ENCODE measurements around the gene TMEM117. TPM values are rescaled to one million over a fixed set of nuclear protein-coding genes. Genes with fewer than 3 reads are reported as not detected.
"Not testable (repeated sequence)": the region's sequence is repeated elsewhere in the genome, so short reads cannot be mapped to it uniquely, and the experiment has no call there.

TMEM117 gene
- total RNA-seq, 2 donors from 2014 or later: 2.8 to 4.2 TPM

DNA sequence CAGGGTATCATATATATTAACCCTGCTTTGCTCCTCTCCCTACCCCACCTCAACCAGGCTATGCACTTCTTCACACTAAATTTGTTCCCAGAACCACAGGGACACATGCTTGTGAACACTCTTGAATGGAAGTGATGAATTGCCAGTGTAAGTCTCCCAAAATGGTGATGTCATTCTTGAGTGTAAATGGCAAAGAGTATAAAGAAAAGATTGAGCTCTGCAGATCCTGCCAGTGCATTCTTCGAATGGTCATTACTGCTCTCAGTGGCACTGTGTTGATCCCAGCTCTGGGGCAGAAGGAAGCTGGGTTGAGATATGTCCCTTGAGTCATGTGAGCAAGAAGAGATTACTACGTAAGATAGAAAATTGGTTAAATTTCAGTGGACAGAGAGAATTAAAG, 313.1 kb downstream of the TMEM117 start:
- H3K4me1 Mint-ChIP-seq: no peaks in the 10 kb centered on the region
- ATAC-seq (replicated peaks): no peak
- H3K27me3 Mint-ChIP-seq: no peaks in the 10 kb centered on the region

DNA sequence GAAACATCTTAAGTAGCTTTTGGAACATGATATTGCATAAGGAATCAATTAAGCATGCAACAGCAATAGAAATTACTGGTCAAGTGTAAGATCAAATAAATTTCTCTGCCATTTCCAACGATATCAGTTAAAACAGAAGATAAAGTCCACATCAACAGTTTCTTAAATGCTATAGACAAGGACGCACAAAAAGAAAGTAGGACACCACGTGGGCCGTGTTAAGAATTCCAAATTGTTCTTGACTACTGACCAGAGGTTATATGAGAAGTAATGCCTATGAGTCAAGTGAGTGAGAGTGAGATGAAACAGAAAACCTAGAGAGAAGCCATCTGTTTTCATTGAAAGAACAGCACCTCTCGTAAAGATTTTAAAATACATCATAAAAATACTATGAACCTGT, 318.2 kb downstream of the TMEM117 start:
- Mint-ChIP-seq H3K27ac (no peak overlapping the region), H3K9me3 (no peaks in the 10 kb centered on the region), H3K4me3 (no peak overlapping the region), H3K4me1 (no peaks in the 10 kb centered on the region), H3K27me3 (no peaks in the 10 kb centered on the region), H3K36me3 (ENCODE audit: low read depth) (no peaks in the 10 kb centered on the region)
- ATAC-seq (replicated peaks): no peak

More for the DNA sequence above, 313.1 kb downstream of the TMEM117 start:
- no peak overlapping the region for H3K27ac Mint-ChIP-seq
- H3K36me3 Mint-ChIP-seq (ENCODE audit: low read depth): no peaks in the 10 kb centered on the region
- no peaks in the 10 kb centered on the region for H3K9me3 Mint-ChIP-seq
- no peak overlapping the region for H3K4me3 Mint-ChIP-seq

DNA sequence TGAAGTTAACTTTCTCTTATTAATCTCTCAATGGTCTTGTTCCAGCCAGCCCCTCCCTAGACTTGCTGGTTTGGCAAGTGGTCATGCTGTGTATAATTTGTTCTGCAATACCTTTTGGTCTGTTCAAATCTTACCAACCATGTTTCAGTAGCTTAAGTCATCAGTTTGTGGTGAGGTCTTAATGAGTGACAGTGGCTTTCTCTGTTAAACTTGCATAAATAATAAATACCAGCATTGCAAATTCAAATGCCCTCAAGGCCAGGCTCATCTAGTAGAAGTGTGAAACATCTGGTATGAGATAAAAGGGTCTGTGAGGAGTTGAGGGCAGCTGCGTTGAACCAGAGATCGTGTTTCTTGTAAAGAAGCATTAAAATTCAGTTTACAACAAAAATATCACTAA, 319.5 kb downstream of the TMEM117 start:
- Mint-ChIP-seq H3K27me3 (no peaks in the 10 kb centered on the region), H3K36me3 (ENCODE audit: low read depth) (no peaks in the 10 kb centered on the region), H3K27ac (no peak overlapping the region), H3K9me3 (no peaks in the 10 kb centered on the region), H3K4me1 (no peaks in the 10 kb centered on the region), H3K4me3 (no peak overlapping the region)
- ATAC-seq (replicated peaks): no peak

DNA sequence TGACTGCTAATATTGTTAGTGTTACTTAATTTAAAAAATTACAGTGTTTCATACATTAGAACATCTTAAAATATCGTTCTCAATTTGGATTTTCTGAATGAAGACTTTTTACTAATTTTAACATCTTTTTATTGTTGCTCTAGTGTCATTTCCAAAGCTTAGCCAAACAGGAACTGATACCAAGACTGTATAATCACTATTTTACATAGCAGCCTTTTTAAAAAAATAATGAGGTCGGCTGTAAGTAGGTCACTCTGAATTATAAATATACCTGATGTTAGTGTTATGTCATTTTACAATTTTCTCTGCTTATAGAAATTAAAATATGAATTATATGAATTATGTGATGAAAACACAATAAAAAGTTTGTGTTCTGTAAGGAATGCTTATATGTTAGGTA, 321.5 kb downstream of the TMEM117 start:
- Mint-ChIP-seq H3K27ac (no peak overlapping the region), H3K4me3 (no peak overlapping the region), H3K9me3 (no peaks in the 10 kb centered on the region), H3K36me3 (ENCODE audit: low read depth) (no peaks in the 10 kb centered on the region), H3K4me1 (no peaks in the 10 kb centered on the region), H3K27me3 (no peaks in the 10 kb centered on the region)
- ATAC-seq (replicated peaks): no peak

DNA sequence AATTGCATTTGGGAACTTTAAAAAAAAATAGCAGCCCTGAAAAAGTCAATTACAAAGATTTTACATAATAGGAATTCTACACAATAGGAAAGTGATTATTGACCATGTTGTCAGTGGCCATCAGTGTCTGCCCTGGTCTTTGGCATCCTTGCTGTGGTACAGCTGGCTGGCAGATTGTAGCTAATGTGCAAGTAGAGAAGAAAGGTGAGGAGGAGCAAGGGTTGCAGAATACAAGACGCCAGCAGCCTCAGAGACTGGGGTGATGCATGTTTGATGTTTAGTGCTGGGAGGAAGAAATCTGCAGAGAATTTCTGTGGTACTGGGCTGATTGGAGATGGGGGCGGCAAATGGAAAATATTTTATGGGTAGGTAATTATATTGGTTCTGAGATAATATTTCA, 322.9 kb downstream of the TMEM117 start:
- Mint-ChIP-seq H3K27ac (no peak overlapping the region), H3K4me3 (no peak overlapping the region)

DNA sequence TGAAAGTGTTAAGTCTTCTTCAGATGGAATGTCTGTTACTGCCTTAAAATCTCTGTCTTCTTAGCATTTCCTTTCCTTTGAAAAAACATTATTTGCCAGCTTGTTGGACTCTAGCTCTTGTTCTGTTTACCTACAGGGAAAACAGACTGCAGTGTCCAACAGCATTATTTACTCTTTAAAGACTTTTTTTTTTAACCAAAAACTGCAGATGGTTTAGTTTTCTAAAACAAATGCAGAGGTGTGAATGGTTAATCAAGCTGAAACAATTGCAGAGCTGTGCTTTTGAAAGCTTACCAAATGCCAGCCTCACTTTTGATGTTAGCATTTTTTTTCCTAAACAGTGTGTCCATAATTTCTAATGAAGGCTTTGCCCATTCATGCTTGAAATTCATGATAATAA, 323.3 kb downstream of the TMEM117 start:
- Mint-ChIP-seq H3K27ac (no peak overlapping the region), H3K27me3 (no peaks in the 10 kb centered on the region), H3K36me3 (ENCODE audit: low read depth) (no peaks in the 10 kb centered on the region), H3K4me1 (no peaks in the 10 kb centered on the region), H3K9me3 (no peaks in the 10 kb centered on the region), H3K4me3 (no peak overlapping the region)
- no peak for ATAC-seq (replicated peaks)

More for the DNA sequence above, 322.9 kb downstream of the TMEM117 start:
- no peaks in the 10 kb centered on the region for H3K27me3 Mint-ChIP-seq
- ATAC-seq (replicated peaks): no peak
- H3K9me3 Mint-ChIP-seq: no peaks in the 10 kb centered on the region
- no peaks in the 10 kb centered on the region for H3K36me3 Mint-ChIP-seq (ENCODE audit: low read depth)
- no peaks in the 10 kb centered on the region for H3K4me1 Mint-ChIP-seq

DNA sequence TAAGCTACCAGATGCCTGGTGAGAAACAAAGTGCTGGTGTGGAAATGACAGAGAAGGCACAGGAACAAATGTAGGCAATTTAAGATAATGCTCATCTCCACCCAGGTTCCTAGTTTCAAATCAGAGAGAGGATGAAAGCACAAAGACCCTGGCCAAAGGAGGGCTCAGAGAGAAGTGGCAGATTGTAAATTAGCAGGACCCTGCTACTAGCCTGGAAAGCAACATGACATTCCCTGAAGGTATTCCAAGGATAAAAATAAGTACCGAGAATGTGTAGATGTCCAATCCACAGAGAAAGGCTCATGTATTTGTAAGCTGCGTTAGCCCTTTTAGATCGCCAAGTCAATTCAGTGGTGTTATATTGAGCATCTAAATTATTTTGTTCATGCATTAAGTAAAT, 324.0 kb downstream of the TMEM117 start:
- Mint-ChIP-seq H3K9me3 (no peaks in the 10 kb centered on the region), H3K4me3 (no peak overlapping the region), H3K27me3 (no peaks in the 10 kb centered on the region), H3K27ac (no peak overlapping the region), H3K36me3 (ENCODE audit: low read depth) (no peaks in the 10 kb centered on the region), H3K4me1 (no peaks in the 10 kb centered on the region)
- ATAC-seq (replicated peaks): no peak

DNA sequence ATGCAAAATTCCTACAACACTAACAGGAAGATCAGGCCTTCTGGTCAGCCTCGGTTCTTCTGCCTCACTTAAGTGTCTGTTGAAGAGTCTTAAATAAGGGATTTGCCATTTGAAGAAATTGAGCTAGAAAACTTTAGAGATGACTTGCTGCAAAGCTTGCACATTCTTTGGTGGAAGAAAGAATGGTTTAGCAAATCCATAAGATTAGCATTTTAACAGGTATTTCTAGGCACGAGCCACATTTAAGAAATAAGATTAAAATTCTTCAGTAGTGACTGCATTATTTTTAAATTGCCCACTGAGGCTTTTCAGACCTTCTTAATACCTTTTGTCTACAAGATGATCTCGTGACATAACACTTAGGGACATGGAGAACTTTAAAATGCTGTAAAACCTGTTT, 327.1 kb downstream of the TMEM117 start:
- H3K36me3 Mint-ChIP-seq (ENCODE audit: low read depth): no peaks in the 10 kb centered on the region
- H3K4me1 Mint-ChIP-seq: no peaks in the 10 kb centered on the region
- no peaks in the 10 kb centered on the region for H3K9me3 Mint-ChIP-seq
- H3K27me3 Mint-ChIP-seq: no peaks in the 10 kb centered on the region
- no peak for ATAC-seq (replicated peaks)
- H3K27ac Mint-ChIP-seq: no peak overlapping the region
- H3K4me3 Mint-ChIP-seq: no peak overlapping the region

DNA sequence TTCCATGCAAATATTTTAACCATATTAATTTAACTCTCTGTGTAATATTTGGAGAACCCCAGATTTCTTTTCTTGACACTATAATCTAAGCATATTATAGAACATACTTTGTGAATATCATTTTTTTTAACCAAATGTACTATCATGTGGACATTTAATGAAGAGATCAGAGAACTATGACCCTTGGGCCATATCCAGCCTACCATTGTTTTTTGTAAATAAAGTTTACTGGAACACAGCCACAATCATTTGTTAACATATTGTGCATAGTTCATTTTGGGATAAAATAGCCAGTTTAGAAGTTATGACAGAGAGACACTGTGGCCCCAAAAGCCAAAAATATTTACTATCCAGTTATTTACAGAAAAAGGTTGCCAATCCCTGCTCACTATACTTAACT, 338.2 kb downstream of the TMEM117 start:
- H3K4me3 Mint-ChIP-seq: no peak overlapping the region
- no peaks in the 10 kb centered on the region for H3K4me1 Mint-ChIP-seq
- H3K9me3 Mint-ChIP-seq: peaks cover 9% of the 10 kb centered on the region
- no peaks in the 10 kb centered on the region for H3K27me3 Mint-ChIP-seq
- ATAC-seq (replicated peaks): no peak
- no peak overlapping the region for H3K27ac Mint-ChIP-seq
- H3K36me3 Mint-ChIP-seq (ENCODE audit: low read depth): no peaks in the 10 kb centered on the region

DNA sequence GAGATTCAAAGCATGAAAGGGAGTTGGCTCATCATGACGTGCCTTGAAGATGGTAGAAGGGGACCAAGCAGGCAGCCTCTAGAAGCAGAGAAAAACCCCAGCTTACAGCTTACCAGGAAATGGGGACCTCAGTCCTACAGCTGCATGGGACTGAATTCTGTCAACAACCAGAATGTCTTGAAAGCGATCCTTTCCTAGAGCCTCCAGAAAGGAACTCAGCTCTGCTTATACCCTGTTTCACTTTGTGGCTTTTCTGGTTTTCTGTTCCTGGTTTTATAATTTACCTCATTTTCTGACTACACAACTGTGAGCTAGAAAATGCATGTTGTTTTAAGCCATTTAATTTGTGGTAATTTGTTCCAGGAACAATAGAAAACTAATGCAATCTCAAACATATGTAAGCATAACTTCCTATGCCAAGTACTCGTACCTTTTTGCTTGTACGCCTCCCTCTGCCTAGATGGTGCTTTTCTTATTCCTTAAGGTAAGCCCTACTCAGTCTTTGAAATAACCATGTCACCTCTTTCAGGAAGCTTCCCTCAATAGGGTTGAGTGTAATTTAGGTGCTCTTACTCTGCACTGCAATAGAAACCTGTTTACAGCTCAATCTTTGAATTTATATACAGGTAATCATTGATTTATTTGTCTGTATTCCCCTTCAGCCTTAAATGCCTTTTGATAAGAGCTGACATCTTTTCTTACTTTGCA, 348.8 kb downstream of the TMEM117 start:
- Mint-ChIP-seq H3K27ac (no peak overlapping the region), H3K36me3 (ENCODE audit: low read depth) (no peaks in the 10 kb centered on the region), H3K4me1 (no peaks in the 10 kb centered on the region), H3K4me3 (no peak overlapping the region), H3K27me3 (no peaks in the 10 kb centered on the region), H3K9me3 (no peaks in the 10 kb centered on the region)
- ATAC-seq (replicated peaks): no peak

DNA sequence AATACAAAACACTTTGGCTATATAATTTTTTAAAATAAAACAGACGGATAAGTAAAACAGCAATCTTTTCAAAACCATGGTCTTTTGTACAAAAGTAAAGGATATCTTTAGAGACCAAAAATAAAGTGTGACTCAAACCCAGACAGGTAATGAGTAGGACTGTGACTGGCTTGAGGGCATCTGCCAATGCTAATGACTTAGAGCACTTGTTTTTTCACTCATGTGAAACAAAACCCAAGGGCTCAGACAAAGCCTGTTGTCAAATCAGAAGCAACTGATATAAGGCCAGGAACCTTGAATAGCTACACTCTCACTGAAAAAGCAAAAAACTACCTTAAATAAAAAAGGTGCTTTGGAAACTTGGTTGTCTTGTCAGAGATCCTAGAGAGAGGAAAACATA, 357.4 kb downstream of the TMEM117 start:
- no peaks in the 10 kb centered on the region for H3K9me3 Mint-ChIP-seq
- no peak overlapping the region for H3K4me3 Mint-ChIP-seq
- H3K27ac Mint-ChIP-seq: no peak overlapping the region
- peak; percentile 35 for ATAC-seq (replicated peaks)
- no peaks in the 10 kb centered on the region for H3K4me1 Mint-ChIP-seq
- no peaks in the 10 kb centered on the region for H3K27me3 Mint-ChIP-seq
- no peaks in the 10 kb centered on the region for H3K36me3 Mint-ChIP-seq (ENCODE audit: low read depth)

DNA sequence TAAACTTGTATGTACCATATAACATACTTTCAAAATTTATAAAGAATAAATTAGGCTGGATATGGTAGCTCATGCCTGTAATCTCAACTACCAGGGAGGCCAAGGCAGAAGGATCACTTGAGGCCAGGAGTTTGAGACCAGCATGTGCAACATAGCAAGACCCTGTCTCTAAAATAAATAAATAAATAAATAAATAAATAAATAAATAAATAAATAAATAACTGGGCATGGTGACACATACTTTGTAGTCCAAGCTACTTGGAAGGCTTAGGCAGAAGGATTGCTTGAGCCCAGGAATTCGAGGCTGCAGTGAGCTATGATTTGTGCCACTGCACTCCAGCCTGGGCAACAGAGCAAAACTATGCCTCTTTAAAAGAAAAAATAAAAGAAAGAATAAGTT, 359.8 kb downstream of the TMEM117 start:
- not testable (repeated sequence) for H3K9me3 Mint-ChIP-seq; H3K4me3 Mint-ChIP-seq; H3K27ac Mint-ChIP-seq; H3K27me3 Mint-ChIP-seq; H3K36me3 Mint-ChIP-seq (ENCODE audit: low read depth); ATAC-seq (replicated peaks); H3K4me1 Mint-ChIP-seq

DNA sequence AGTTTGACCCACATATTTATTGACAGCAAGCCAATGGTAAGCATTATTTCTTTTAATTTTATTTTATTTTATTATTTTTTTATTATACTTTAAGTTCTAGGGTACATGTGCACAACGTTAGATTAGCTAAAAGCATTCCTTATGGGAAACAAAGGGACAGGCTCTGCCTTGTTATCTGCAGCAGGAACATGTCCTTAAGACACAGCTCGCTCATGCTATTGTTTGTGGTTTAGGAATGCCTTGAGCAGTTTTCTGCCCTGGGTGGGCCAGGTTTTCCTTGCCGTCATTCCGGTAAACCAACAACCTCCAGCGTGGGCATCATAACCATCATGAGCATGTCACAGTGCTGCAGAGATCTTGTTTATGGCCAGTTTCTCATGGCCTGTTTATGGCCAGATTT, 370.2 kb downstream of the TMEM117 start:
- H3K4me3 Mint-ChIP-seq: no peak overlapping the region
- H3K27me3 Mint-ChIP-seq: no peaks in the 10 kb centered on the region
- H3K9me3 Mint-ChIP-seq: peaks cover 8% of the 10 kb centered on the region
- no peaks in the 10 kb centered on the region for H3K36me3 Mint-ChIP-seq (ENCODE audit: low read depth)
- H3K27ac Mint-ChIP-seq: no peak overlapping the region
- no peaks in the 10 kb centered on the region for H3K4me1 Mint-ChIP-seq
- ATAC-seq (replicated peaks): no peak

DNA sequence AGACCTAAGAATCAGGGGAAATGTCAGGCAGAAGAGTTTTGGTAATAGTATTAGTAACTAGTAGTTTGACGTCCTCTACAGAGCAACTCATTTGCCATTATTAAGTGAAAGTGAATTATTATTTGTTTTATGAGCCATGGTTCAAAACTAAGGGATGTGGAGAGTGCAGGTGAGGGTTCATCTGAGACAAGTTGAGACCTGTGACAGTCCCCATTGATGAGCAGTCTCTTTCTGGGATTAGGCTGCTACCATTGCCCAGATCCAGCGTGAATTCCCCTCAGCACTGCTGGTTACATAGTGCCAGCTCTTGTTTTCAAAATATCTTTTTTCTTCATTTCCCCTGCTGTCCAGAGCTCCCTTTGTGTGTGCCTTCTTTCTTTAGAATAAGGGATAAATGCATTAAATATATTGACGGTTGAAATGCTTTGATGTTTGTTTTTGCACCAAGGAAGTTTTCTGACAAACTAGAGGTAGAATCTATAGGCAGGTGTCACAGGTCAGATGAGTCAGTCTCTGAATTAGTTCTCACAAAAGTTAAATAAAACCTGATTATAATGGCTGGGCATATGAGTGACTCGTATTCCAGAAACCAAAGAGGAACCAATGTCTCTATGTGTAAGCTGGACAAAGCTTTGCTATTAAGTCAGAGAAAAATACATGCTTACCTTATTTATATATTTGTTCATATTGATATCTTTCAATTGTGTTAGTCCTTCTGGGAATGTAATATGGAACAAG, 381.4 kb downstream of the TMEM117 start:
- Mint-ChIP-seq H3K36me3 (ENCODE audit: low read depth) (peaks cover 6% of the 10 kb centered on the region), H3K4me3 (no peak overlapping the region), H3K27me3 (no peaks in the 10 kb centered on the region), H3K4me1 (no peaks in the 10 kb centered on the region), H3K9me3 (peaks cover 6% of the 10 kb centered on the region), H3K27ac (no peak overlapping the region)
- ATAC-seq (replicated peaks): no peak

DNA sequence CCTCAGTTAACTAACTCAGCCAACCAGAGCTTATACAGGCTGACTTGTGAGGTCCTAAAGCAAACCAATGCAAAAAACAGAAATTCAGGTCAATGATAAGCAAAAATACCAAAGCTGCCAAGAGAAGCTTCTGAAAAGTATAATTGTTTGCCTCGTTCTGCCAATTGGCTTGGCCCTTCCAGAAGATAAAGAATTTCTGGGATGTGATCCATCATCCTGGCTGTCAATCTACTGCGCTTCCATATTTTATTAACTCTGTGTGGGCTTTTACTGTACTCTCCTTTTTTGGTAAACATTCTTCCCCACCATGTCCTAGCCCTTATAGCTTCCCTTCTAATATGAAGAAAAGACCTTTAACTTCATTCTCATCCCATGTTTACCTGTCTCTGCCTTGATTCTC, 387.9 kb downstream of the TMEM117 start:
- no peaks in the 10 kb centered on the region for H3K36me3 Mint-ChIP-seq (ENCODE audit: low read depth)
- H3K9me3 Mint-ChIP-seq: no peaks in the 10 kb centered on the region
- ATAC-seq (replicated peaks): no peak
- H3K27ac Mint-ChIP-seq: no peak overlapping the region
- no peaks in the 10 kb centered on the region for H3K4me1 Mint-ChIP-seq
- no peaks in the 10 kb centered on the region for H3K27me3 Mint-ChIP-seq
- no peak overlapping the region for H3K4me3 Mint-ChIP-seq
